Mucosa of descending colon (tissue), 3 donors: ENCODE measurements around the gene TRIM68. TPM values are rescaled to one million over a fixed set of nuclear protein-coding genes. Genes with fewer than 3 reads are reported as not detected.

Experiments used
- ATAC-seq: fragments of 200-7000 bp; cut with Tn5 transposase; one replicate; pipeline ENCODE4 v1.9.1; 2020; ENCODE audit warnings: mild to moderate bottlenecking, moderate library complexity
- DNase-seq, 3 donors: peaks; one replicate each; pipeline ENCODE4 v3.0.0-alpha.2; 2020
- H3K36me3 ChIP-seq: fragments of 200-600 bp; one replicate; pipeline ENCODE4 v1.8.0; 2021; ENCODE audit warnings: low read depth, mild to moderate bottlenecking
- H3K4me1 ChIP-seq: fragments of 200-600 bp; one replicate; pipeline ENCODE4 v1.8.0; 2021; ENCODE audit warnings: low read depth, mild to moderate bottlenecking
- H3K4me3 ChIP-seq: fragments of 200-600 bp; one replicate; pipeline ENCODE4 v1.8.0; 2021; ENCODE audit warnings: mild to moderate bottlenecking
- H3K9me3 ChIP-seq: fragments of 200-600 bp; one replicate; pipeline ENCODE4 v1.8.0; 2021; ENCODE audit warnings: mild to moderate bottlenecking
- CTCF ChIP-seq: fragments of 200-600 bp; IDR thresholded peaks from one replicate; pipeline ENCODE4 v1.8.0; 2022; ENCODE audit warnings: antibody characterized with exemption, mild to moderate bottlenecking
- intact Hi-C, 2 donors: fragments of 100-400 bp; cut with DNase I in 1 of 2; cut with micrococcal nuclease in 1 of 2; formaldehyde crosslinking; loops; one replicate each; pipeline versions ENCODE4 v1.11.0 to v1.11.1; 2022; cut with DNase I, micrococcal nuclease
- total RNA-seq, 3 donors: library from RNA; stranded (reverse); fragmentation: NEBNext Ultra II Directional in 2 of 3; extraction: Animal tissue kit (Norgen Biotek cat#: 25700) in 2 of 3; gene quantifications; one replicate each; pipeline versions ENCODE4 v1.2.1 to v1.2.4, GENCODE V29; 2021 to 2023
- donor health status: DM: no; HTN: no; CAD: no; lungs with moderate emphysema.
- donor health status: DM: no; HTN: no; CAD: no.
- donor health status: DM: no; HTN: yes; CAD: no.

The TRIM68 gene
- total RNA-seq, 3 donors from 2014 or later: 17.6 to 21.7 (median 19.4) TPM

DNA sequence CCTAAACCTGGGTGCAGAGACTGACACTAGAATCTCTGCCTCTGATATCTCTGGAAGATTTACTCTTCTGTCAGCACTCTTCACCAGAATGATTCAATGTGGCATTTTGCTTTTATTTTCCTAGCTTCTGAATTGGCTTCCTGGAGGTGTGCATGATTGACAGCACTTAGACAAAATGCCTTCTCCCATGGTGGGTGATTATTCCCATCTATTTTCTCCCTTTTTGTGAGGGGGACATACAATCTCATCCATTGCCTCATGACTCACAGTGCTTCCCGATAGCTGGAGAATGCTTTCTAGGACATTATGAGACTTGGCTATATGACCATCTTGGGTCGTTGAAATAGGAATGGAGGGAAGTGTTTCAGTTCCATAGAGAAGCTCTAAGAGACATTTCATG lies 4.0 kb upstream of the TRIM68 start:
- no peak for TF ChIP-seq CTCF
- intact Hi-C loops: no loop called here
- no peak for DNase-seq
- H3K4me3 ChIP-seq: no peak overlapping the region
- no peaks in the 10 kb centered on the region for H3K9me3 ChIP-seq
- H3K4me1 ChIP-seq: no peaks in the 10 kb centered on the region
- no peaks in the 10 kb centered on the region for H3K36me3 ChIP-seq
- no peak for ATAC-seq

- no peak for TF ChIP-seq CTCF
- H3K36me3 ChIP-seq: no peaks in the 10 kb centered on the region
- H3K9me3 ChIP-seq: no peaks in the 10 kb centered on the region
- no peak overlapping the region for H3K4me3 ChIP-seq
- H3K4me1 ChIP-seq: no peaks in the 10 kb centered on the region
- ATAC-seq: no peak
- no peak for DNase-seq
- intact Hi-C loops: no loop called here
Measured at GRCh38 chr11:4610258-4610935, 2.4 kb upstream of the TRIM68 start.

DNA sequence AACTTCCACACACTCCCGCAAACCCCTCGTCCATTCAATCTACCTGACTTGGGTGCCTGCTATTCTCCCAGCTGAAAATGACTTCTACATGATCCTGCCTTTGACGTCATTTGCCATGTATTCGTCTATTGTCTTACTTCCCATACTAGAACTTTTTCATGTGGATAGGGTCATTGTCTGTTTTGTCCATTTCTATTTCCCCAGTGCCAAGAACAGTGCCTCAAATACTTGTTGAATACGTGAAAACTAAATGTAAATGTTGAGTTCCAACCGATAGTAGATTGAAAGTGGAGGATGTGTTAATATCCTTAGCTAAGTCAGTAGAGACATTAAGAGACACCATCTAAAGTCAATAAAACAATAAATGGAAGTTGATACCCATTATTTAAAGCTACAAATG lies 935 bp downstream of the TRIM68 start:
- intact Hi-C loops: no loop called here
- no peak for TF ChIP-seq CTCF
- DNase-seq: no peak
- Histone ChIP-seq H3K4me3 (no peak overlapping the region), H3K36me3 (no peaks in the 10 kb centered on the region), H3K4me1 (no peaks in the 10 kb centered on the region), H3K9me3 (no peaks in the 10 kb centered on the region)
- no peak for ATAC-seq

GRCh38 chr11:4606231-4607015 lies 1.6 kb downstream of the TRIM68 start:
- ATAC-seq: peak; percentile 60
- intact Hi-C loops: no loop called here

DNA sequence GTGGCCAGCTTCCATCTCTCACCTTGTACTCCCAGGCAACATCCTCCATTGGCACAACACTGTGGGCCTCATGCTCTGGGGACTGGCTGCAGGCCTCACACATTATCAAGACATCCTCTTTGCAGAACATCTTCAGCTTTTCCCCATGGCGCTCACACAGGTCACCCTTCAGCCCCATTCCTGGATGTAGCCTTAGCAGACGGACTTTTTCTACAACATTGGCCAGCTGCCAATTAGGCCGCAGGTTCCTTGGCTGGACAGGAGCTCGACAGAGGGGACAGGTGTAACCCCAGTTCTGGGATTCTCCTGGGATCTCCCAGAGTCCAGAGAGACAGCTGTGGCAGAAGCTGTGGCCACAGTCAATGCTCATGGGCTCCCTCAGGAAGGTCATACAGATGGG lies 3.0 kb downstream of the TRIM68 start:
- ATAC-seq (no peak), DNase-seq (no peak)
- no peaks in the 10 kb centered on the region for H3K9me3 ChIP-seq
- H3K4me3 ChIP-seq: no peak overlapping the region
- no peaks in the 10 kb centered on the region for H3K4me1 ChIP-seq
- TF ChIP-seq CTCF: no peak
- no peaks in the 10 kb centered on the region for H3K36me3 ChIP-seq
- intact Hi-C loops: no loop called here

More at GRCh38 chr11:4606231-4607015, 1.6 kb downstream of the TRIM68 start:
- DNase-seq: peak in 1 of 3 donors; percentile 42
- Histone ChIP-seq H3K9me3 (no peaks in the 10 kb centered on the region), H3K4me3 (no peak overlapping the region), H3K4me1 (no peaks in the 10 kb centered on the region), H3K36me3 (no peaks in the 10 kb centered on the region)
- no peak for TF ChIP-seq CTCF
